Measurements from ENCODE around the gene OR2A2.
"Not testable (repeated sequence)": the region's sequence is repeated elsewhere in the genome, so short reads cannot be mapped to it uniquely, and the experiment has no call there.

Gene OR2A2

DNA sequence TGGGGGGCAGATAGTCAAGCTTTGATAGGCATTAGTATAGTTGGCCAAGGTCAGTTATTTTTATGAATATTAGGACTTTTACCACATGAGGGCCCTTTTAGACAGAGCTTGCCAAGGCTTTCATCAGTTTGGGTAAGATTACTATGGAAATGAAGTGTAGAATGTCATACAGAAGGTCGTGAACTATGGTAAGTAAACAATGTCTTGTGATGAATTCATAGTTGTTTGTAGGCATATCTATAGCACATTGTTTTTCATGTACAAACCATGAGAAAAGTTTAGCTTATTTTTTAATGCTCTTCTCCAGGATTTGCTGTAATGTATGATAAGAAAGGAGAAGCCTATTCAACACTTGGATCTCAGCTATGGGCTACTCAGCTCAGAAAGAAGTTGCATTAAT is 4.3 kb downstream of the OR2A2 start:
- no peak for FAIRE-seq

DNA sequence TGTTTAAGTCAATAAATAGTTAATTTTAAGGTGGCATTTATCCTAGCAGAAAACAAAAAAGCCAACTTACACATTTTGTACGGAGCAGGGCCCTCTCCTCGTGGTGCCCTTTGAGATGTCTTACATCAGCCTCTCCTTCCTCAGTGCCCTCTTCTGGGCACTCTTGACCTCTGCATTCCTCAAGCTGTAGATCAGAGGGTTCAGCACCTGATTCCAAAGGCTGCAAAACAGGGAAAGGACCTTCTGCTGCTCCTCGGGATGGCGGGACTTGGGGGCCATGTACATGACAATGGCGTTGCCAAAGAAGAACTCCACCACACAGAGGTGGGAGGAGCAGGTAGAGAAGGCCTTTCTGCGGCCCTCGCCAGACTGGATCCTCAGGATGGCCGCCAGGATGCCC is 9.0 kb downstream of the OR2A2 start:
- TF ChIP-seq, protein P1, sequence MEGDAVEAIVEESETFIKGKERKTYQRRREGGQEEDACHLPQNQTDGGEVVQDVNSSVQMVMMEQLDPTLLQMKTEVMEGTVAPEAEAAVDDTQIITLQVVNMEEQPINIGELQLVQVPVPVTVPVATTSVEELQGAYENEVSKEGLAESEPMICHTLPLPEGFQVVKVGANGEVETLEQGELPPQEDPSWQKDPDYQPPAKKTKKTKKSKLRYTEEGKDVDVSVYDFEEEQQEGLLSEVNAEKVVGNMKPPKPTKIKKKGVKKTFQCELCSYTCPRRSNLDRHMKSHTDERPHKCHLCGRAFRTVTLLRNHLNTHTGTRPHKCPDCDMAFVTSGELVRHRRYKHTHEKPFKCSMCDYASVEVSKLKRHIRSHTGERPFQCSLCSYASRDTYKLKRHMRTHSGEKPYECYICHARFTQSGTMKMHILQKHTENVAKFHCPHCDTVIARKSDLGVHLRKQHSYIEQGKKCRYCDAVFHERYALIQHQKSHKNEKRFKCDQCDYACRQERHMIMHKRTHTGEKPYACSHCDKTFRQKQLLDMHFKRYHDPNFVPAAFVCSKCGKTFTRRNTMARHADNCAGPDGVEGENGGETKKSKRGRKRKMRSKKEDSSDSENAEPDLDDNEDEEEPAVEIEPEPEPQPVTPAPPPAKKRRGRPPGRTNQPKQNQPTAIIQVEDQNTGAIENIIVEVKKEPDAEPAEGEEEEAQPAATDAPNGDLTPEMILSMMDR (IDR thresholded peaks at IDR 0.05; ENCODE audit: insufficient read depth, missing control alignments), result no peak

More for the DNA sequence above, 4.3 kb downstream of the OR2A2 start:
- TF ChIP-seq, protein P1 (IDR thresholded peaks at IDR 0.05; ENCODE audit: insufficient read depth, missing control alignments), result no peak
- no peak for DNase-seq (ENCODE audit: insufficient read length, low spot score)

DNA sequence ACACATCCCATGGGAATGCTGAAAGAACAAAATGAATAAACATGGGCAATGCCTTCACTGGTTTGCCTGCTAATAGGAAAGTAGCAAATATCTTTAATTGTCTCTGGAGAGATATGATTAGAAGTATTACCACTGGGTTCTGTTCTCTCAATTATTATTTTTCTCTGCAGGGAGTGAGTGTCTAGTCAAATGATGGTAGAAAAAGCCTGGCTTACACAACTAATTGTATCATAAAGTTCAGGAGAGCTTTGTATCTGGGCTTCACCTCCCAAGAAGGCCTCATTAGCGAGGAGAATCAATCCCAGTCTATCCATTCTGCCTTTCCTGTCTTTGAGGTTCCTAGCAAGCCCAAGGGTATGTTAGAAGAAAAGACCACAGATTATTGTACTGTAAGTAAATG is 13.5 kb downstream of the OR2A2 start, which contains the start of gene OR2A14:
OR2A14 (plus strand) TSS at position 301 of the 400 bp plus-strand sequence. CDS start 5,937 bp downstream, outside the sequence.
- DNase-seq (ENCODE audit: insufficient read length, low spot score) (no peak), FAIRE-seq (no peak)
- TF ChIP-seq, protein P1 (IDR thresholded peaks at IDR 0.05; ENCODE audit: insufficient read depth, missing control alignments), result no peak

More for the DNA sequence above, 9.0 kb downstream of the OR2A2 start:
- FAIRE-seq (no peak), DNase-seq (ENCODE audit: insufficient read length, low spot score) (no peak)

DNA sequence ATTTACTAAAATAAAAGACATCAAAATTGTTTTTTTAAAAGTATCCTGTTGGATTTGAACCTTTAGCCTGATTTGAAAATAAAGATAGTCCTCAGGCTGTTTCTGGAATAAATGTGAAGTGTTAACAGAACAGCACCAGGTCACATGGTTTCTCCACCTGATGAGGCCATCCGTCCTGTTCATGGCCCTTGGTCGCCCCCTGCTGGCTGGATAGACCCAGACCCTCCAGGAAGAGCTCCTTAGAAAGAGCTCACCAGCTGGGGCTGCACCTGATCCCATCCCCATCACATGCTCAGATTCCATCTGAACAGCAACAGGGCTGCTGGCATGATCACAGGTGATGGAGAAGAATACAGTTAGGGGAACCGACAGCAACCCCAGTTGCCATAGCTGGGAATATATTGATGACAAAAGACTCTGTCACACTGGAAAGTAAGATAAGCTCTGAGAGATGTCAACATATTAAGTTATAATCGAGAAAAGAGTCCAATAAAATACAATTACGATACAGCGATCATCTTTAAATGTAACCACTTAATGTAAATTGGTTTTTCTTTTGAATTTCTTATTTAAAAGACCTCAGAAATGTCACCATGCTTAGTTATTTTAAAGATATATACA is 18.4 kb downstream of the OR2A2 start:
- TF ChIP-seq, protein P1 (IDR thresholded peaks at IDR 0.05; ENCODE audit: insufficient read depth, missing control alignments), result peak; percentile 91
- FAIRE-seq (peak; percentile 66), DNase-seq (ENCODE audit: insufficient read length, low spot score) (peak; percentile 29)

DNA sequence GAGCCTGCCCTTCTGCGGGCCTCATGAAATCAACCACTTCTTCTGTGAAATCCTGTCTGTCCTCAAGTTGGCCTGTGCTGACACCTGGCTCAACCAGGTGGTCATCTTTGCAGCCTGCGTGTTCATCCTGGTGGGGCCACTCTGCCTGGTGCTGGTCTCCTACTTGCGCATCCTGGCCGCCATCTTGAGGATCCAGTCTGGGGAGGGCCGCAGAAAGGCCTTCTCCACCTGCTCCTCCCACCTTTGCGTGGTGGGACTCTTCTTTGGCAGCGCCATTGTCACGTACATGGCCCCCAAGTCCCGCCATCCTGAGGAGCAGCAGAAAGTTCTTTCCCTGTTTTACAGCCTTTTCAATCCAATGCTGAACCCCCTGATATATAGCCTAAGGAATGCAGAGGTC is 20.2 kb downstream of the OR2A2 start:
- not testable (repeated sequence) for DNase-seq (ENCODE audit: insufficient read length, low spot score); FAIRE-seq

DNA sequence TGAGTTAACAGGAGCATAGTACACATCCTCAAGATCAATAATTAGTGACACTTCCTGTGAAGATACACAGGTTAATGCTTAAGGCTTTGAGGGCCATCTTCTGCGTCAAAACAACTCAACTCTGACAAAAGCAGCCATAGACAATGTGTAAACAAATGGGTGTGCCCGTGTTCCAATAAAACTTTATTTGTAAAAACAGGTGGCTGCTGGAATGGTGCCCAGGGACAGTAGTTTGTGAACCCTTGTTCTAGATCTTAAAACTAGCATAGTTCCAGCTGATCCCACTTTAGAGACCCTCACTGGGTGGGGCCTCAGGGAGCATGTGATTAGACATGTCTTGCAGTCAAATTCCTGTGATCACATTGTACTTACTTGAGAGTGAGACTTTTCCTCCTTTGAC is 21.3 kb downstream of the OR2A2 start:
- no peak for FAIRE-seq
- no peak for DNase-seq (ENCODE audit: insufficient read length, low spot score)
- TF ChIP-seq, protein P1 (IDR thresholded peaks at IDR 0.05; ENCODE audit: insufficient read depth, missing control alignments), result no peak

DNA sequence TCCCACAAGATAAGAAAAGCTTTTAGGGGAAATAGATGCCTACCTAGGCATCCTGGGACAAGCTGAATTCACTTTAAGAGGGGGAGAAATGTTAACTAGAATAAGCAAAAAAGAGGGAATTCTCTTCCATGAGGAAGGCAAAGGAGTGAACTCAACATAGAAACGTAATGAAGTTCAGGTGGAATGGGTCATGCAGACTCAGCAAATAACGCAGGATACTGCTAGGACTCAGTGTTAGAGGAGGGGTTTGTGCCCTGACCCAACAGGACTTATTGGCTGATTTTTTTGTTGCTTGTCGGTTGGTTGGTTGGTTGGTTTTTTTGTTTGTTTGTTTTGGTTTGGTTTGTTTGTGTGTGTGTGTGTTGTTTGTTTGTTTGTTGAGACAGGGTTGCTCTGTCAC is 22.9 kb downstream of the OR2A2 start:
- no peak for DNase-seq (ENCODE audit: insufficient read length, low spot score)
- FAIRE-seq, result no peak
- TF ChIP-seq, protein P1 (IDR thresholded peaks at IDR 0.05; ENCODE audit: insufficient read depth, missing control alignments), result no peak

Data from D721Med (cell line).